A549 (cell line): ENCODE measurements around the gene USP2. TPM values are rescaled to one million over a fixed set of nuclear protein-coding genes. Genes with fewer than 3 reads are reported as not detected.

ENCODE experiments used
- ATAC-seq, 2 experiments: fragments of 200-7000 bp in 1 of 2; fragments of >200 bp in 1 of 2; cut with Nextera tagmentation in 1 of 2; cut with Tn5 transposase in 1 of 2; 3 replicates each; pipeline versions ENCODE4 v1.8.0 to v1.9.1; 2018 to 2020; ENCODE audit warnings: mild to moderate bottlenecking in 1 of 2, moderate library complexity in 1 of 2
- CTCF ChIA-PET: fragments of 300-600 bp; sonication (Branson Sonifier 250); formaldehyde crosslinking; extraction: SDS; loops from one replicate; lab custom pipeline; 2021; ENCODE audit warnings: antibody characterized with exemption, inconsistent platforms; lab: Yijun Ruan, JAX
- POLR2A ChIA-PET: fragments of 350-600 bp; formaldehyde crosslinking; extraction: SDS; loops from one replicate; lab custom pipeline; 2021; ENCODE audit warnings: antibody characterized with exemption, inconsistent platforms; lab: Yijun Ruan, JAX
- DNase-seq, 2 experiments: peaks; one replicate each; pipeline versions ENCODE4 v3.0.0 to v3.0.0-alpha.2; 2011 to 2016; ENCODE audit warnings: low read depth in 1 of 2, low spot score in 1 of 2
- FAIRE-seq: peaks from 2 replicates; lab custom pipeline; 2011; peaks lifted over from hg19 to GRCh38; lab: Jason Lieb, UNC
- H3K27ac ChIP-seq, 2 experiments: fragments of >200 bp; sonication (Bioruptor Twin); formaldehyde crosslinking; 3 replicates each; pipeline ENCODE4 v1.5.1; 2016 to 2017
- H3K4me1 ChIP-seq: fragments of >200 bp; sonication (Bioruptor Twin); formaldehyde crosslinking; 3 replicates; pipeline ENCODE4 v1.6.1; 2016
- H3K4me2 ChIP-seq: fragments of >200 bp; sonication (Bioruptor Twin); formaldehyde crosslinking; 3 replicates; pipeline ENCODE4 v1.6.1; 2016
- H3K4me3 ChIP-seq: fragments of >200 bp; sonication (Bioruptor Twin); formaldehyde crosslinking; 3 replicates; pipeline ENCODE4 v1.5.1; 2016
- H3K9me3 ChIP-seq: fragments of >200 bp; sonication (Bioruptor Twin); formaldehyde crosslinking; 3 replicates; pipeline ENCODE4 v1.6.1; 2016
- CBX2 ChIP-seq: fragments of 200-600 bp; sonication (generic); IDR thresholded peaks from 2 replicates; pipeline ENCODE4 v1.6.1; 2016; ENCODE audit warnings: low read depth, mild to moderate bottlenecking, borderline replicate concordance
- FOSL2 ChIP-seq, 2 experiments: fragments of 450-650 bp in 1 of 2; fragments of >200 bp in 1 of 2; sonication (Bioruptor Twin) in 1 of 2; formaldehyde crosslinking; IDR thresholded peaks; 2 replicates each; pipeline versions ENCODE4 v1.5.0 to v1.6.1; 2016 to 2020; ENCODE audit warnings: mild to moderate bottlenecking in 1 of 2, moderate library complexity in 1 of 2
- FOXS1 ChIP-seq: fragments of 250-450 bp; sonication (Bioruptor Pico); IDR thresholded peaks from 2 replicates; pipeline ENCODE4 v1.5.0; 2020; ENCODE audit warnings: mild to moderate bottlenecking, moderate library complexity
- HOXA7 ChIP-seq: fragments of 250-450 bp; sonication (Bioruptor Pico); IDR thresholded peaks from 2 replicates; pipeline ENCODE4 v1.5.0; 2020; ENCODE audit warnings: mild to moderate bottlenecking, moderate library complexity
- MAFK ChIP-seq: fragments of 450-650 bp; IDR thresholded peaks from 2 replicates; pipeline ENCODE4 v1.6.1; 2014; ENCODE audit not compliant: partially characterized antibody
- NFE2L2 ChIP-seq: fragments of 150-350 bp; conservative IDR thresholded peaks from 2 replicates; pipeline ENCODE4 v1.6.1; 2014; ENCODE audit warnings: low read length
- NR3C1 ChIP-seq: fragments of >200 bp; sonication (Bioruptor Twin); formaldehyde crosslinking; IDR thresholded peaks from 3 replicates; pipeline ENCODE4 v1.6.1; 2017
- POLR2A ChIP-seq: IDR thresholded peaks from 2 replicates; pipeline ENCODE4 v1.6.1; 2012; ENCODE audit warnings: mild to moderate bottlenecking, low read length
- RCOR1 ChIP-seq: fragments of 150-350 bp; IDR thresholded peaks from 2 replicates; pipeline ENCODE4 v1.6.1; 2014; ENCODE audit warnings: antibody characterized with exemption, low read length, low read depth
- ZC3H11A ChIP-seq: fragments of 450-650 bp; IDR thresholded peaks from 2 replicates; pipeline ENCODE4 v1.6.1; 2014; ENCODE audit warnings: antibody characterized with exemption, mild to moderate bottlenecking
- ZNF302 ChIP-seq: fragments of 250-450 bp; sonication (Bioruptor Pico); IDR thresholded peaks from 2 replicates; pipeline ENCODE4 v1.9.0; 2021; ENCODE audit warnings: inconsistent platforms, mild to moderate bottlenecking, moderate library complexity
- WGBS: methylation state at CpG from one replicate; pipeline ENCODE4 v1.1.6; 2017; ENCODE audit errors: missing lambda C conversion rate; 5-methylcytosine and 5-hydroxymethylcytosine counted together
- polyA plus RNA-seq, 4 experiments: library from polyadenylated mRNA; depleted of rRNA in 3 of 4; stranded (reverse); fragments of >200 nt; fragmentation: RNase III in 1 of 4; extraction: RNeasy Plus Mini Kit Qiagen cat#74134 plus additional on column Dnase treatment in 1 of 4; gene quantifications; 2 replicates in 3 of 4; 3 replicates in 1 of 4; pipeline ENCODE4 v1.2.3, GENCODE V29; 2011 to 2017
- TF ChIP-seq, protein P1 (sequence below): fragments of 200-600 bp; sonication (generic); IDR thresholded peaks from 2 replicates; pipeline ENCODE4 v1.6.1; 2016; ENCODE audit warnings: antibody characterized with exemption, mild to moderate bottlenecking, moderate library complexity
- TF ChIP-seq, protein P2 (sequence below): fragments of 250-450 bp; sonication (Bioruptor Pico); IDR thresholded peaks from 2 replicates; pipeline ENCODE4 v1.5.0; 2020; ENCODE audit warnings: low read depth, mild to moderate bottlenecking, moderate library complexity
- TF ChIP-seq, protein P3 (sequence below): IDR thresholded peaks from 2 replicates; pipeline ENCODE4 v1.6.1; 2012; ENCODE audit warnings: low read depth, borderline replicate concordance

USP2 gene
- polyA plus RNA-seq, 2 of the 4 experiments (the other 2 are of a cell fraction), result 0.30 to 0.48 TPM

DNA sequence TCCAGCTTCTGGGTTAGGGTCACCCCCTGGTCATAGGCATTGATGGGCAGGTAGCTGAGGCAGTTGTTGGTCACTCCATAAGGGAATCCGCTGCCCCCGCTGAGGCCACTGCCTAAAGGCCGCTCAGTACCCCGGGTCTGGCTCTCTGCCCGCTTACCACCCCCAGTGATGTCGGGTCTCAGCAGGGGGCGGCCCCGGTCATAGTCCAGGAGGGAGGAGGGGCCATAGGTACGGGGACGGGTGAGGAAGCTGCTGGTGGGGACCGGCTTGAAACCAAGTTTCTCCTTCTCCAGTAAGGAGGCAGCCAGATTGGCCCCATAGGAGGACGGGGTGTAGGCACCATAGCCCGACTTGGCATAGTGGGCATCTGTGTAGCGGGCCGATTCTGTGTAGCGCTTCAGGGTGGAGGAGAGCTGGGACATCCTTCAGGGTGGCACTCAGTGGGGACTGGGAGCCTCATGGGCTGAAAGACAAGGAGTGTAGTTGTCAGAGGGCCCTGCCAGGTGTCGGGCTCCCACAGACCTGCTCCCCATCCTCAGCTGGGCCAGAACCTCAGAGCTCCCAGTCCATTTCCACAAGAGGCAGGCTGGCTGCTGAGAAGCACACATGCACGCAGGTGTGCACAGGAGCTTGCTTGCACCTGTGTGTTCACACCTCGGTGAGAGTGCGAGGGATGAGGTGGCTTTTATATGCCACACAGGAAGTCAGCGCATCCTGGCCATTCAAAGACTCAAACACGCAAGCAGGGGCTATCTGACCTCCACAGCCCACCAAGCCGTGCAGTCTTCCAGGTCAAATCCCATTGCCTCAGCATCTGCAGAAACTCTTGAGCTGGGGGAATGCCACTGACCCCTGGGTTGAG lies 8.2 kb downstream of the USP2 start:
- Histone ChIP-seq H3K4me3 (no peak overlapping the region), H3K27ac (no peak overlapping the region), H3K4me1 (peaks cover 27% of the 10 kb centered on the region), H3K9me3 (no peaks in the 10 kb centered on the region), H3K4me2 (no peak overlapping the region)
- DNase-seq (no peak), ATAC-seq (no peak), FAIRE-seq (no peak)
- 64% methylated on average over 20 of the region's 23 CpGs for WGBS
- CTCF ChIA-PET, result interaction anchor here (0.6 to 20.0 kb wide), 26 partner anchors 11 to 229 kb away, joined by 3 to 341 read pairs (median 6); partner anchors contain the start of genes C1QTNF5, MFRP and RNF26
- POLR2A ChIA-PET, result interaction anchor here (0.6 kb wide), 1 partner anchor 100 kb away, joined by 3 read pairs; no protein-coding TSS in a partner anchor
- TF ChIP-seq, protein P1, sequence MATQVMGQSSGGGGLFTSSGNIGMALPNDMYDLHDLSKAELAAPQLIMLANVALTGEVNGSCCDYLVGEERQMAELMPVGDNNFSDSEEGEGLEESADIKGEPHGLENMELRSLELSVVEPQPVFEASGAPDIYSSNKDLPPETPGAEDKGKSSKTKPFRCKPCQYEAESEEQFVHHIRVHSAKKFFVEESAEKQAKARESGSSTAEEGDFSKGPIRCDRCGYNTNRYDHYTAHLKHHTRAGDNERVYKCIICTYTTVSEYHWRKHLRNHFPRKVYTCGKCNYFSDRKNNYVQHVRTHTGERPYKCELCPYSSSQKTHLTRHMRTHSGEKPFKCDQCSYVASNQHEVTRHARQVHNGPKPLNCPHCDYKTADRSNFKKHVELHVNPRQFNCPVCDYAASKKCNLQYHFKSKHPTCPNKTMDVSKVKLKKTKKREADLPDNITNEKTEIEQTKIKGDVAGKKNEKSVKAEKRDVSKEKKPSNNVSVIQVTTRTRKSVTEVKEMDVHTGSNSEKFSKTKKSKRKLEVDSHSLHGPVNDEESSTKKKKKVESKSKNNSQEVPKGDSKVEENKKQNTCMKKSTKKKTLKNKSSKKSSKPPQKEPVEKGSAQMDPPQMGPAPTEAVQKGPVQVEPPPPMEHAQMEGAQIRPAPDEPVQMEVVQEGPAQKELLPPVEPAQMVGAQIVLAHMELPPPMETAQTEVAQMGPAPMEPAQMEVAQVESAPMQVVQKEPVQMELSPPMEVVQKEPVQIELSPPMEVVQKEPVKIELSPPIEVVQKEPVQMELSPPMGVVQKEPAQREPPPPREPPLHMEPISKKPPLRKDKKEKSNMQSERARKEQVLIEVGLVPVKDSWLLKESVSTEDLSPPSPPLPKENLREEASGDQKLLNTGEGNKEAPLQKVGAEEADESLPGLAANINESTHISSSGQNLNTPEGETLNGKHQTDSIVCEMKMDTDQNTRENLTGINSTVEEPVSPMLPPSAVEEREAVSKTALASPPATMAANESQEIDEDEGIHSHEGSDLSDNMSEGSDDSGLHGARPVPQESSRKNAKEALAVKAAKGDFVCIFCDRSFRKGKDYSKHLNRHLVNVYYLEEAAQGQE, result no peak
- TF ChIP-seq HOXA7 (CRISPR knock-in tag) (no peak), ZC3H11A (no peak), NFE2L2 (no peak), FOXS1 (CRISPR knock-in tag) (no peak), MAFK (no peak)
- TF ChIP-seq, protein P2, sequence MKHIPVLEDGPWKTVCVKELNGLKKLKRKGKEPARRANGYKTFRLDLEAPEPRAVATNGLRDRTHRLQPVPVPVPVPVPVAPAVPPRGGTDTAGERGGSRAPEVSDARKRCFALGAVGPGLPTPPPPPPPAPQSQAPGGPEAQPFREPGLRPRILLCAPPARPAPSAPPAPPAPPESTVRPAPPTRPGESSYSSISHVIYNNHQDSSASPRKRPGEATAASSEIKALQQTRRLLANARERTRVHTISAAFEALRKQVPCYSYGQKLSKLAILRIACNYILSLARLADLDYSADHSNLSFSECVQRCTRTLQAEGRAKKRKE (CRISPR knock-in tag), result no peak
- TF ChIP-seq, protein P3, sequence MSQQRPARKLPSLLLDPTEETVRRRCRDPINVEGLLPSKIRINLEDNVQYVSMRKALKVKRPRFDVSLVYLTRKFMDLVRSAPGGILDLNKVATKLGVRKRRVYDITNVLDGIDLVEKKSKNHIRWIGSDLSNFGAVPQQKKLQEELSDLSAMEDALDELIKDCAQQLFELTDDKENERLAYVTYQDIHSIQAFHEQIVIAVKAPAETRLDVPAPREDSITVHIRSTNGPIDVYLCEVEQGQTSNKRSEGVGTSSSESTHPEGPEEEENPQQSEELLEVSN, result no peak

DNA sequence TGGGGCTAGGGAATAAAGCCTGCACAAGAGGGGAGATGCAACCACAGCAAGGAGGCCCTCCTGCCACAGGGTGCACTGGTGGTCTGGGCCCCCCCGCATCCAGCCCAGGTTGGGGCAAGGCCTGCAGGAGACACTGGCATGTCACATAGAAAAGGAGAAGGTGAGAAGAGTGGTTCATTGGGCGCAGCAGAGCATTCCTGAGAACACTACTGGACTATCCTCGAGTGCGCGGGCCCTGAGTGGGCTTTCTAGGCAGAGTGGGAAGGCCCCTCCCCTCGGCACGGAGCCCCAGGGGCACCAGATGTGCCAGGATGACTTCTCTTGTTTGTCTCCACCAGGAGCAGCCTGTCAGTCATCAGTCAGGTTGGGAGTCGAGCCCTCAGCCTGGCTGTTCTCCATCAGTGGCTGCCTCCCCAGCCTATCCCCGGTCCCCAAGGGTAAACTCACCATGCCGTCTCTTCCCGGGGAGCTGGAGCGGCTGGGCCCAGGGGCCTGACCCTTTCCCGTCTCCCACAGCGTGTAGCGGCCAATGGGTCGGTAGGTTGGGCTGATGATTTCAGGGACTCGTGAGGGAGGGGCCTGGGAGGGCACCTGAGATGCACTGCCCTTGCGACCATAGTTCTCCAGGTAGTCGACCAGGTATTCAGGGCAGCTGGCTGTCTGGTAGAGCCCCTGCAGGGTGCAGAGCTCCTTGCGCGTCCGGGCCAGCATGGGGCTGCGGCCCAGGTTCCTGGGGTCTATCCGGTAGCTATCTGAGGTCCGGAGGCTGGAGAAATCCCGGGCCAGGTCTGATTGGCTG lies 9.0 kb downstream of the USP2 start:
- H3K4me1 ChIP-seq, result peaks cover 35% of the 10 kb centered on the region
- TF ChIP-seq CBX2 (no peak), FOSL2 (IDR thresholded peaks at IDR 0.05) (no peak), FOSL2 (CRISPR knock-in tag; IDR thresholded peaks at IDR 0.05) (no peak), RCOR1 (no peak), POLR2A (no peak), NR3C1 (no peak), ZNF302 (CRISPR knock-in tag) (no peak)
- TF ChIP-seq, all 56 proteins: peak for 0
- ChIA-PET POLR2A (interaction anchor here (1.0 kb wide), 1 partner anchor 167 kb away, joined by 3 read pairs; no protein-coding TSS in a partner anchor), CTCF (interaction anchor here (1.0 to 20.0 kb wide), 12 partner anchors 10 to 104 kb away, joined by 3 to 341 read pairs (median 28); partner anchors contain the start of genes C1QTNF5, MFRP and RNF26)
- FAIRE-seq (no peak), ATAC-seq (no peak), DNase-seq (no peak)
- Histone ChIP-seq H3K4me2 (no peak overlapping the region), H3K27ac (no peak overlapping the region), H3K9me3 (no peaks in the 10 kb centered on the region), H3K4me3 (no peak overlapping the region)
- WGBS, result 80% methylated on average over 13 of the region's 26 CpGs
